Measurements from ENCODE around the gene RHOXF2. TPM values are rescaled to one million over a fixed set of nuclear protein-coding genes. Genes with fewer than 3 reads are reported as not detected.

RHOXF2 gene
- total RNA-seq, 1 experiment from 2014 or later: not detected

- H3K4me2 ChIP-seq (ENCODE audit: insufficient read depth, insufficient read length, low read length): no peak overlapping the region
- Mint-ChIP-seq H3K4me1 (peaks cover 21 to 24% of the 10 kb centered on the region in 2 experiments), H3K4me3 (no peak overlapping the region), H3K9me3 (peaks cover 39 to 40% of the 10 kb centered on the region in 2 experiments), H3K27me3 (ENCODE audit: low read depth) (no peaks in the 10 kb centered on the region; the same call in 1 of the 2 replicates), H3K36me3 (ENCODE audit: insufficient read depth in 1 of 3, low read depth in 3 of 3) (peaks cover 0 to 4% (median 0%) of the 10 kb centered on the region in 3 experiments; a peak in 2 of 7 replicates), H3K27ac (no peak overlapping the region)
- no peak overlapping the region for H4K91ac ChIP-seq (ENCODE audit: insufficient read length, low read depth, low read length)
- no peak overlapping the region for H3K23ac ChIP-seq (ENCODE audit: insufficient read length, low read depth, low read length)
- H3K18ac ChIP-seq (ENCODE audit: insufficient read length, low read depth, low read length): no peak overlapping the region
- no peaks in the 10 kb centered on the region for H3K23me2 ChIP-seq (ENCODE audit: insufficient read length, low read depth, low read length, poor library complexity, severe bottlenecking)
- no peak overlapping the region for H2BK120ac ChIP-seq (ENCODE audit: low read depth, low read length, poor library complexity, severe bottlenecking)
- no peak overlapping the region for H3K4ac ChIP-seq (ENCODE audit: low read depth, low read length)
- H3K56ac ChIP-seq (ENCODE audit: insufficient read length, low read depth, low read length): no peak overlapping the region
- no peak overlapping the region for H2BK20ac ChIP-seq (ENCODE audit: low read depth, low read length, poor library complexity, severe bottlenecking)
- H3K4me1 ChIP-seq (ENCODE audit: insufficient read depth, low read length): no peaks in the 10 kb centered on the region
- H4K8ac ChIP-seq (replicated peaks; ENCODE audit: insufficient read length, low read depth, low read length): no peak overlapping the region
- H3K79me1 ChIP-seq (ENCODE audit: insufficient read depth, low read depth, low read length, poor library complexity, severe bottlenecking): no peaks in the 10 kb centered on the region
- no peak for TF ChIP-seq CTCF (conservative IDR thresholded peaks at IDR 0.05)
- H3K14ac ChIP-seq (ENCODE audit: insufficient read depth, low read length): no peak overlapping the region
- no CpG with 5 or more reads among the region's 6 CpGs for WGBS (ENCODE audit: extremely low coverage, insufficient read length, low lambda C conversion rate)
- H3K79me2 ChIP-seq (ENCODE audit: insufficient read depth, low read length): no peaks in the 10 kb centered on the region
- H2BK15ac ChIP-seq (ENCODE audit: low read depth, low read length): no peak overlapping the region
- H2AFZ ChIP-seq (ENCODE audit: low read length): no peak overlapping the region
- H4K5ac ChIP-seq (ENCODE audit: insufficient read length, low read depth, low read length): no peak overlapping the region
- no peak overlapping the region for H3K27ac ChIP-seq (ENCODE audit: insufficient read length, low read depth, low read length)
- no peak overlapping the region for H3K9ac ChIP-seq (ENCODE audit: extremely low read depth, insufficient read length, low read length)
- H3K27me3 ChIP-seq (ENCODE audit: insufficient read depth, low read length): no peaks in the 10 kb centered on the region
- no peaks in the 10 kb centered on the region for H4K20me1 ChIP-seq (ENCODE audit: control insufficient read depth, insufficient read depth, insufficient read length)
- DNase-seq: no peak
- no peak overlapping the region for H2AK5ac ChIP-seq (ENCODE audit: insufficient read length, low read length)
- peaks cover 31% of the 10 kb centered on the region for H3K9me3 ChIP-seq (ENCODE audit: control insufficient read depth, low read depth, low read length)
- no peak overlapping the region for H2BK12ac ChIP-seq (ENCODE audit: insufficient read length, low read depth, low read length)
- H3T11ph ChIP-seq (ENCODE audit: low read length): no peak overlapping the region
- H2BK5ac ChIP-seq (ENCODE audit: insufficient read length, low read length): no peak overlapping the region
Observed at GRCh38 chrX:120136128-120136527, 22.3 kb upstream of the RHOXF2 start.

All from H9 (cell line).